NCI-H2029 (cell line): ENCODE data around the gene PPP2R5B.

ENCODE experiments used
- DNase-seq: peaks from one replicate; lab custom pipeline; 2025; lab: John Stamatoyannopoulos, UW

The PPP2R5B gene

GRCh38 chr11:64908766-64909165, 15.7 kb upstream of the PPP2R5B start:
- DNase-seq: no peak

GRCh38 chr11:64909653-64910343, 14.7 kb upstream of the PPP2R5B start:
- no peak for DNase-seq

DNA sequence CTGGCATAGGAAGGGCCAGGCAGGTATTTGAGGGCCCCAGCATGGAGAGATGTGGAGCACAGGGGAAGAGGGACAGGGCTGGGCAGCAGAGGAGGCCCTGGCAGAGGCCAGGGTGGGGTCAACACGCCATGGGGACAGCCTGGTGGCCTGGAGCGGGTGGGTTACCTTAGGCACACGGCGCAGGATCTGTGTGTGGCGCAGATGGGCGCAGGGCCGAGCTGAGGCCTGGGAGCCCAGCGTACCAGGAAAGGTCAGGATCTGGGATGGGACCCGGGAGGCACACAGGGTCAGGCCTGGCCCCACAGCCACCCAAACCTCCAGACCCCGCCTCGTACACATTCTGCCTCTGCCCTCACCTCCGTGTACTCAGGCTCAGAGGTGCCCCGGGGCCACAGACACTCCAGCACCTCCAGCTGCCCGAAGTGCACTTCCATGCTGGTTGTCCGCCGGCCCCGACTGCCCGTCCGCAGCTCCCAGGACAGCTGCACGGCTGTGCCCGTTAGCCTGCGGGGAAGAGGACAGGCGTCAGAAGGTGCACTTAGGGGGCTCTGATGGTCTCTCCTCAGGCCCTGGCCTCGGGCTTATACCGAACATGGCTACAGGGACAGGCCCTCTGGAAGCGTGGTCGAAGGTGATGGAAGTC, 13.9 kb upstream of the PPP2R5B start:
- no peak for DNase-seq

GRCh38 chr11:64911142-64911541, 13.3 kb upstream of the PPP2R5B start:
- DNase-seq: no peak

DNA sequence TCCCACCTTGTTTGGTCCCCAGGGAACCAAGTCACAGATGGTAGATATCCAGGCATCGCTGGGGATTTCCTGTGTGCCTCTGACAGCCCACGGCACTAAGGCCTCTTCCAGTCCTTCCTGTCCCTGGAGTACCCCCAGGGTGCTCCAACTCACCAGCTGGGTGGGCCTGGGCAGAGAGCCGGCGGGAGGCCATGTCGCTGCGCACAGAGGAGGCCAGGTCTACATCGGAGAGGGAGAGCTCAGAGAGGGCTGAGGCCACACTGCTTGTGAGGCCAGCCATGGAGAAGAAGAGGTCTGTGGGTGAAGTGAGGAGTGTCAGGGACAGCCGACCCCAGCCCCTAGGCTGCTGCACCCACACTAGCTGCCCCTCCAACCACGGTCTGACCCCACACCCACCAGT, 12.8 kb upstream of the PPP2R5B start:
- no peak for DNase-seq

DNA sequence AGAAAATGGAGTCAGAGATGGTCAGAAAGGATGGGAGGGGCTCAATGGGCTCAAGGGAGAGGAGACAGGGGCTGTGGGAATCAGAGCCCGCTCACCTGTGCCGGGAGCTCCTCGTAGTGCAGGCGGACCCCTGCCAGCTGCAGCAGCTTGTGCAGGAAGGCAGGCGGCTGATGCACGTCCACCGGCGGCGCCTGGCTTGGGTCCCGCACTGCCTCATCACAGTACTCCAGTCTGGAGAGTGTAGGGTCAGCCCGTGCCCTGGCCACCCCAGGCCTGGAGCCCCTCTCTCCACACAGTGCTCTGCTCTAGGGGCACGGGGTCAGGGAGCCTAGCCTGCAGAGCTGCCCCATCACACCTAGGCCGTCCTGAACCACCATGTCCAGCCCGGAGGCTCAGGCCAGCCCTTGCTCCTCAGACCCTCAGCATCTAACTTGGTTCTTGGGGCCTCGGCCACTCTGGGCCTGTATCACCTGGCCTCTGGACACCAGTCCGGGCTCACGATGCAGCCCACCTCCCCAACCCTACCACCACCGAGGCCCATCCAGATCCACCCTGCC, 11.2 kb upstream of the PPP2R5B start:
- DNase-seq: no peak

DNA sequence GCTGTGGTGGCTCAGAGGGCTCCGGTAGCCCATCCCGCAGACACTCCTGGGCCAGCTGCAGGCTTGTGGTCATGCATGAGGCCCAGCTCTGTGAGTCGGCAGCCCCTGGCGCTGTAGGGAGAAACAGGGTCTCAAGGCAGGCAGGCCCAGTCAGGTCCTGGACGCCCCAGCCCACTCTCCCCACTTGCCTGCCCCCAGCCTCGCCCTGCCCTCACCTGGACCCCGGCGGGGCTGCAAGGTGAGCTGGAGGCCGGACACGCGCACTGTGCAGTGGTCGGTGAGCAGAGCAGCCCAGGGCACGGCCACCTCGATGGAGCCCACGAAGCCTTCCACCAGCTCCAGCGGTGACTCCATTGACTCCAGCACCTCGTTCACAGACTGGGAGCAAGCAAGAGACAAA, 10.4 kb upstream of the PPP2R5B start:
- DNase-seq: no peak

DNA sequence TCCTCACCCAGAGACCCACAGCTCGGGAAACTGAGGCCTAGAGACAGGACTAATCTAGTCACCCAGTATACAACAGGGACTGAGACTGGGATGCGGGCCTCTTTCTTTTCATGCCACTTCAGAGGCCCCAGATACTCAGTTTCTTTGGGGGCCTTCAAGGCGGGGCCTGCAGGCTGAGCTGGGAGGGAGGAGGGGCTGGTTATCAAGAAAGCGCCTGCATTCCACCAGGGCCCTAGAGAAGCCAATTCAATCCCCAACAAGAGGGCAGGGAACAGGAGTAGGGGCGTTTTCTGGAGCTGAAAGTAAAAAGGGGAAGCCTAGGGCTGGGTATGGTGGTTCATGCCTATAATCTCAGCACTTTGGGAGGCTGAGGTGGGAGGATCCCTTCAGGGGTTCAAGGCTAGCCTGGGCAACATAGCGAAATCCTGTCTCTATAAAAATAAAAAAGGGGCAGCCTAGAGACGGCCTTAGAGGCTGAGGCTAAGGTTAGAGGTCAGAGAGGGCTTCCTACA, 9.1 kb upstream of the PPP2R5B start:
- no peak for DNase-seq

GRCh38 chr11:64916040-64916774, 8.3 kb upstream of the PPP2R5B start:
- DNase-seq: peak; percentile 63

DNA sequence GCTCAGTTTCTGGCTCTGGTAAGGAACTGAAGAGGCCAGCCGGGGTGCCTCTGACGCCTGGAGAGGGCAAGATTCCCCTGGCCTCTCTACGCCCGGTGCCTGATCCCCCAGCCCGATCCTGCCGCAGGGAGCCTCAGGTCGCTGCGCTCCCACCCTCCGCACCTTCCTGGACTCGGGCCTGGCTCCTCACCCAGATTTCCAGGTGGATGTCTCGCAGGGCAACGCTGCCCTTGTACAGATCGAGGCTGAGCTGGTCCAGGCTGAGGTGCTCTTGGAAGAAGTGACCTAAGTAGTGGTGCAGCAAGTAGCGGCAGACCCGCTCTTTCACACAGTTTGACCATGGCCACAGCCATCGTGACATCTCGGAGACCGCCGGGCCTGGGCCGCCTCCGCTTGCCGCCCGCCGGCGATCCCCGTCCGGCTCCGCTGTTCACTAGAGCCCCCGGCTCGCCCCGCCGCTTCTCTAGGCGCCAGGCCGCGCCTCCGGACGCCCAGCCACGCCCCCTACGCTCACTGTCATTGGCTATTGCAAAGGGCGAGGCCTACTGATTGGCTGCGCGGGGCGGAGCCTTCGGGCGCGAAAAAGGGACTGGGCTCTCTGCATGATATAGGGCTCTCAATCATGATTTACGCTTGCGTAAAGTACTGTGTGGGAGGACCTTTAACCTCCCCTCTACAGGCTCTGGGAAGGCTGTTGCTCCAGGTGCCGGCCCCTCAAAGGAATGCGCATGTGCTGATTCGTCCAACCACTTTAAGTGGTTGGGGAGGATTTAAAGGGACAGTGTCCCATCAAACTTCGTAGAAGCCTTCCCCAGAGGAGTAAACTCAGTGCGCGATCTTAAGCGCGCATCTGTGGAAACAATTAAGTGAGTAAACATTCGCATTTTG, 7.5 kb upstream of the PPP2R5B start, which contains the start of gene ATG2A:
Gene ATG2A, minus strand, starts transcription at position 435 of the 888 bp plus-strand sequence. Its CDS starts 74 bp downstream, at position 361.
- peak; percentile 100 for DNase-seq

- no peak for DNase-seq
These were observed 6.9 kb upstream of the PPP2R5B start for GRCh38 chr11:64917663-64917995.

DNA sequence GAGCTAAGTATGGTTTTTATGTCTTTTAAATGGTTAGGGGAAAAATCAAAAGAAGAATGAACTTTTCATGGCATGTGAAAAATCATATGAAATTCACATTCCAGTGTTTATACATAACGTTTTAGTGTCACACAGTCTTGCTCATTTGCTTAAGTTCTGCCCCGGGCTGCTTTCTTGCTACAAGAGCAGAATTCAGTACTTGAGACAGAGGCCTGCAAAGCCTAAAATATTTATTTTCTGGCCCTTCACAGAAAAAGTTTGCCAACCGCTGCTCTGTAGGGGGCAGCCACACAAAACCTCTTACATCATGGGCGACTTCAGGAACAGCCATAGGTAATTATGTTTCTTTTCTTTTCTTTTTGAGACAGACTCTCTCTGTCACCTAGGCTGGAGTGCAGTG, 6.5 kb upstream of the PPP2R5B start:
- no peak for DNase-seq

- no peak for DNase-seq
These were observed 4.9 kb upstream of the PPP2R5B start for GRCh38 chr11:64919627-64920026.

GRCh38 chr11:64920124-64920523, 4.4 kb upstream of the PPP2R5B start:
- no peak for DNase-seq

GRCh38 chr11:64921384-64921783, 3.1 kb upstream of the PPP2R5B start:
- no peak for DNase-seq

GRCh38 chr11:64923151-64923661, 1.3 kb upstream of the PPP2R5B start:
- no peak for DNase-seq

DNA sequence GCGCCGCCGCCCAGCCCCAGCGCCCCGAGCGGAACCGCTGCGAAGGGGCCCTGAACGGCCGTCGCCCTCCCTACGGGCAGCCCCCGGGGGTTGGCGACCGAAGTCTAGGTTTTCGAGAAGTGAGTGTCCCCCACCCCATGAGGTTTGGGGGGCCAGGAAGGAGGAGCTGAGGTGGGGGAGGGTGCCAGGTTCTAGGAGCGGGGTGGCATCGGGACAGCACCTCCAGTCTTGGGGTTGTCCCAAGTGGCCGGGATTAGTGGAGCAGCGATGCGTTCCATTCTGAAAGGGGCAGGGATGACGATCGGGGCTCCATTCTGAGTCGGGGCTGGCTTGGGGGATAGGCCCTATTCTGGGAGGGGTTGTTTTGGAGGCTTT, 408 bp downstream of the PPP2R5B start:
- no peak for DNase-seq

DNA sequence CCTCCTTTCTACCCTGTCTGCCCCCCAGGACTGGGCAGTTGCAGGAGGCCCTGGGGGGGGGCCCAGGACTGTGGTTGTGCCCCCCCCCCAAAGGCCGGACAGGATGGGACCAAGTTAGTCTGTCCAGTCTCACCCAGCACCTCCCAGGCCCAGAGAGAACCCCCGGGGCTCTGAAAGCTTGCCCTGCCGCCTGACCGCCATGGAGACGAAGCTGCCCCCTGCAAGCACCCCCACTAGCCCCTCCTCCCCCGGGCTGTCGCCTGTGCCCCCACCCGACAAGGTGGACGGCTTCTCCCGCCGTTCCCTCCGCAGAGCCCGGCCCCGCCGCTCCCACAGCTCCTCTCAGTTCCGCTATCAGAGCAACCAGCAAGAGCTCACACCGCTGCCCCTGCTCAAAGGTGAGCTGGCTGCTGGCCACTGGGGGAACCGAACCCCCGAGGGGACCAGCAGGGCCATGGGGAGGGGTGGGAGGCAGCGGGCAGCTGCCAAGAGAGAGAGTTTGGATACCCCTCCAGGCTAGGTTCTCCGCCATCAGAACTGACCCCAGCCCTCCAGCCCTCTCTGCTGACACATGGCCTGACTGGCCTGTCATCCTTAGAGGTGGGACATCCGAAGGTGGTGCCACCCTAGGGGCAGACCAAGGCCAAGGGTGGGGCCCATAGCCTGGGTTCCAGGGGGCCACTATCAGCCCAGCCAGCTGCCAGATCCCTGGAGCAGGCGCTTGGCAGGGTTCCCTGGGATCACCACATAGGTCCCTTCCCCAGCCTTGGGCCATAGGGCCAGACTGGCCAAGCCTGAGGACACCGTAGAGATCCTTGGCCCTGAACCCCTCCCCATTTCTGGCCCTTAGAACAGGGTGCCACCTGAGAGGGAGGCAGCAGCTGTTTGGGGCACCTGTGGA, 1.3 kb downstream of the PPP2R5B start:
- no peak for DNase-seq

DNA sequence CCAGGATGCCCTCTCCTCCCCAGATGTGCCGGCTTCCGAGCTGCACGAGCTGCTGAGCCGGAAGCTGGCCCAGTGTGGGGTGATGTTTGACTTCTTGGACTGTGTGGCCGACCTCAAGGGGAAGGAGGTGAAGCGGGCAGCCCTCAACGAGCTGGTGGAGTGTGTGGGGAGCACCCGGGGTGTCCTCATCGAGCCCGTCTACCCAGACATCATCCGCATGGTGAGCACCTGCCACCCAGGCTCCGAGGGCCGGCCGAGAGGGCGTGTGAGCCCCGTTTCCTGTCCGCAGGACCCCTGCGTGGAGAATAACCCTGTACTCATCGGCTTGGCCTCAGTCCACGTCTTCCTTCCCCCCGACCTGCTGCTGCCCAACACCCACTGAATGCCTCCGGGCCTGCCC, 2.2 kb downstream of the PPP2R5B start:
- DNase-seq: no peak

- no peak for DNase-seq
These were observed 4.5 kb downstream of the PPP2R5B start for GRCh38 chr11:64928957-64929356.
